Measurements from ENCODE around the gene TTC23. TPM values are rescaled to one million over a fixed set of nuclear protein-coding genes. Genes with fewer than 3 reads are reported as not detected.

The TTC23 gene
- total and polyA plus RNA-seq, 2 donors (not counting 3 experiments of a cell fraction or from before 2014, with no cell fraction given), result 4.1 to 27.3 TPM

GRCh38 chr15:99224372-99225214 lies 24.8 kb downstream of the TTC23 start:
- Histone ChIP-seq H3K4me3 (replicated peaks in 1 of 3; ENCODE audit: insufficient read depth in 1 of 3, low read depth in 1 of 3, low read length in 3 of 3) (no peak overlapping the region), H3K4me1 (ENCODE audit: control insufficient read depth, extremely low read depth, insufficient read depth, low read length) (no peaks in the 10 kb centered on the region), H3K27me3 (ENCODE audit: control insufficient read depth in 2 of 2, insufficient read depth in 2 of 2, low read length in 2 of 2) (no peaks in the 10 kb centered on the region), H3K79me2 (ENCODE audit: control insufficient read depth, insufficient read depth, low read length) (no peaks in the 10 kb centered on the region), H3K4me2 (ENCODE audit: insufficient read depth, low read length) (no peak overlapping the region), H3K36me3 (ENCODE audit: control insufficient read depth in 2 of 2, extremely low read depth in 1 of 2, insufficient read depth in 2 of 2, low read length in 2 of 2) (peaks cover 0 to 11% of the 10 kb centered on the region in 2 experiments), H3K9me3 (replicated peaks; ENCODE audit: control insufficient read depth, insufficient read depth, low read length) (no peaks in the 10 kb centered on the region), H3K27ac (ENCODE audit: insufficient read depth, low read depth, low read length) (no peak overlapping the region), H2AFZ (ENCODE audit: low read depth, low read length) (no peak overlapping the region), H3K9me1 (replicated peaks; ENCODE audit: control insufficient read depth, extremely low read depth, insufficient read depth, low read length) (no peaks in the 10 kb centered on the region), H4K20me1 (replicated peaks; ENCODE audit: control insufficient read depth, extremely low read depth, insufficient read depth, low read length) (no peaks in the 10 kb centered on the region), H3K9ac (replicated peaks; ENCODE audit: extremely low read depth, insufficient read depth, low read length) (no peak overlapping the region)
- no peak for DNase-seq (ENCODE audit: low read depth, low spot score)
- dilution Hi-C loops (cut with MboI; ENCODE audit: extremely low pct_ligation_motif_present, low sequenced_read_pairs), result no loop called here
- FAIRE-seq, result peak; percentile 55
- BruUV-seq (replicated peaks), result no TSS peak
- CTCF ChIA-PET, result interaction anchor here (0.6 to 1.2 kb wide), 4 partner anchors 10 to 124 kb away, joined by 3 to 4 read pairs (median 3); no protein-coding TSS in a partner anchor
- POLR2A ChIA-PET, result no interaction called here
- intact Hi-C loops (cut with micrococcal nuclease), result no loop called here
- no peak for TF ChIP-seq JUN (IDR thresholded peaks at IDR 0.05; ENCODE audit: borderline replicate concordance, insufficient read depth, insufficient read length, low read depth)
- no peak for TF ChIP-seq MAX (IDR thresholded peaks at IDR 0.05; ENCODE audit: insufficient read depth, insufficient read length)
- no peak for TF ChIP-seq POLR2AphosphoS5 (IDR thresholded peaks at IDR 0.05; ENCODE audit: insufficient read depth, low read depth, low read length)
- TF ChIP-seq POLR2A (IDR thresholded peaks at IDR 0.05; ENCODE audit: low read depth, low read length), result no peak

GRCh38 chr15:99213187-99213811 lies 36.1 kb downstream of the TTC23 start:
- peaks cover 0 to 4% of the 10 kb centered on the region in 2 experiments for H3K36me3 ChIP-seq (ENCODE audit: control insufficient read depth in 2 of 2, extremely low read depth in 1 of 2, insufficient read depth in 2 of 2, low read length in 2 of 2)
- H3K4me2 ChIP-seq (ENCODE audit: insufficient read depth, low read length), result no peak overlapping the region
- intact Hi-C loops (cut with micrococcal nuclease) (loop anchor here (1.0 to 10.0 kb wide), 7 partner anchors 46 to 771 kb away; no protein-coding TSS in a partner anchor), dilution Hi-C loops (cut with MboI; ENCODE audit: extremely low pct_ligation_motif_present, low sequenced_read_pairs) (no loop called here)
- H3K9me1 ChIP-seq (replicated peaks; ENCODE audit: control insufficient read depth, extremely low read depth, insufficient read depth, low read length), result no peaks in the 10 kb centered on the region
- no peak overlapping the region for H3K9ac ChIP-seq (replicated peaks; ENCODE audit: extremely low read depth, insufficient read depth, low read length)
- no peaks in the 10 kb centered on the region for H3K9me3 ChIP-seq (replicated peaks; ENCODE audit: control insufficient read depth, insufficient read depth, low read length)
- ChIA-PET POLR2A (no interaction called here), CTCF (interaction anchor here (0.8 to 8.9 kb wide), 12 partner anchors 12 to 694 kb away, joined by 3 to 226 read pairs (median 4); partner anchors contain the start of gene SYNM)
- H4K20me1 ChIP-seq (replicated peaks; ENCODE audit: control insufficient read depth, extremely low read depth, insufficient read depth, low read length), result no peaks in the 10 kb centered on the region
- FAIRE-seq (peak; percentile 59), DNase-seq (ENCODE audit: low read depth, low spot score) (peak; percentile 77)
- no peaks in the 10 kb centered on the region for H3K79me2 ChIP-seq (ENCODE audit: control insufficient read depth, insufficient read depth, low read length)
- BruUV-seq (replicated peaks), result no TSS peak
- H2AFZ ChIP-seq (ENCODE audit: low read depth, low read length), result no peak overlapping the region
- H3K4me3 ChIP-seq (replicated peaks in 1 of 3; ENCODE audit: insufficient read depth in 1 of 3, low read depth in 1 of 3, low read length in 3 of 3), result no peak overlapping the region
- H3K27ac ChIP-seq (ENCODE audit: insufficient read depth, low read depth, low read length), result no peak overlapping the region
- peak; percentile 79 to 83 for TF ChIP-seq CTCF (IDR thresholded peaks at IDR 0.05; ENCODE audit: extremely low read depth in 1 of 2, insufficient read depth in 1 of 2, low read depth in 1 of 2, low read length in 2 of 2)
- no peak for TF ChIP-seq MYC (IDR thresholded peaks at IDR 0.05; ENCODE audit: low read depth, low read length)
- no peaks in the 10 kb centered on the region for H3K27me3 ChIP-seq (ENCODE audit: control insufficient read depth in 2 of 2, insufficient read depth in 2 of 2, low read length in 2 of 2)
- H3K4me1 ChIP-seq (ENCODE audit: control insufficient read depth, extremely low read depth, insufficient read depth, low read length), result peaks cover 11% of the 10 kb centered on the region

Measured in endothelial cell of umbilical vein (primary cell).